ENCODE results near the gene COL27A1.

Gene COL27A1

DNA sequence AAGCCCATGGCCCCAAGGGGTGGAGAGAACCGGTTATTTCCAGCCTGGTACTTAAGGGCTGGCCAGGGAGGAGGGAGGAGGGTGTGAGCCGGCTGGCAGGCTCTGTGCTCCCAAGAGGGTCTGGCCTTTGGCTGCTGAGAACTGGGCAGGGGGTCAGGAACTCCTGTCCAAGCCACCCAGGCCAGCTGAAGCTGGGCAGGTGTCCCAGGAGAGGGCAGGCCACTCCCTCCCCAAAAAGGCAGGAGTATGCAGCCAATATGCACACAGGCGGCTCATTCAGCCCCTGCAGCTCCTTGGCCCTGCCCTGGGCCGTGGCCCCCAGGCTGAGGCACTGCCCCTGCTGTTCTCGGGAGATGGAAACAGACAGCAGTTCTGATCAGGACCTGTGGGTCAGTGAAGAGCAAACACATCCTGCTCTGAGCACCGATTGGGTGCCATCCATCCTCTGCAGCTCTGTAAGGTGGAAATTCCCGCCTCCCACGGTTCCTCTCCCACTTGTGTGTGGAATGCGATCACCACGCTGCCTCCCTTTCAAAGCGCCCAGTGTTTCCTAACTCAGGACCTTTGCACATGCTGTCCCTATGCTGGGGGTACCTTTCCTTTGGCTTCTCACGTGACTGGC lies 39.1 kb upstream of the COL27A1 start:
- TF ChIP-seq ZNF70 (CRISPR knock-in tag; IDR thresholded peaks at IDR 0.05) (no peak), TCF4 (CRISPR knock-in tag; IDR thresholded peaks at IDR 0.05; ENCODE audit: borderline replicate concordance) (no peak), CREB5 (CRISPR knock-in tag; IDR thresholded peaks at IDR 0.05; ENCODE audit: low read depth) (no peak), SNAI2 (CRISPR knock-in tag; IDR thresholded peaks at IDR 0.05) (no peak), ZNF8 (CRISPR knock-in tag; IDR thresholded peaks at IDR 0.05) (no peak), ZC3H10 (CRISPR knock-in tag; IDR thresholded peaks at IDR 0.05) (no peak), TOX (CRISPR knock-in tag; IDR thresholded peaks at IDR 0.05; ENCODE audit: borderline replicate concordance) (no peak), RARB (CRISPR knock-in tag; IDR thresholded peaks at IDR 0.05) (no peak), PPARA (CRISPR knock-in tag; IDR thresholded peaks at IDR 0.05; ENCODE audit: borderline replicate concordance) (no peak), POU6F1 (CRISPR knock-in tag; IDR thresholded peaks at IDR 0.05; ENCODE audit: borderline replicate concordance, low read depth) (no peak), BACH2 (CRISPR knock-in tag; IDR thresholded peaks at IDR 0.05; ENCODE audit: borderline replicate concordance) (no peak), GLIS3 (CRISPR knock-in tag; IDR thresholded peaks at IDR 0.05) (no peak)
- TF ChIP-seq, protein P1, sequence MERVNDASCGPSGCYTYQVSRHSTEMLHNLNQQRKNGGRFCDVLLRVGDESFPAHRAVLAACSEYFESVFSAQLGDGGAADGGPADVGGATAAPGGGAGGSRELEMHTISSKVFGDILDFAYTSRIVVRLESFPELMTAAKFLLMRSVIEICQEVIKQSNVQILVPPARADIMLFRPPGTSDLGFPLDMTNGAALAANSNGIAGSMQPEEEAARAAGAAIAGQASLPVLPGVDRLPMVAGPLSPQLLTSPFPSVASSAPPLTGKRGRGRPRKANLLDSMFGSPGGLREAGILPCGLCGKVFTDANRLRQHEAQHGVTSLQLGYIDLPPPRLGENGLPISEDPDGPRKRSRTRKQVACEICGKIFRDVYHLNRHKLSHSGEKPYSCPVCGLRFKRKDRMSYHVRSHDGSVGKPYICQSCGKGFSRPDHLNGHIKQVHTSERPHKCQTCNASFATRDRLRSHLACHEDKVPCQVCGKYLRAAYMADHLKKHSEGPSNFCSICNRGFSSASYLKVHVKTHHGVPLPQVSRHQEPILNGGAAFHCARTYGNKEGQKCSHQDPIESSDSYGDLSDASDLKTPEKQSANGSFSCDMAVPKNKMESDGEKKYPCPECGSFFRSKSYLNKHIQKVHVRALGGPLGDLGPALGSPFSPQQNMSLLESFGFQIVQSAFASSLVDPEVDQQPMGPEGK (CRISPR knock-in tag; IDR thresholded peaks at IDR 0.05; ENCODE audit: borderline replicate concordance), result no peak
- no peak for ATAC-seq

DNA sequence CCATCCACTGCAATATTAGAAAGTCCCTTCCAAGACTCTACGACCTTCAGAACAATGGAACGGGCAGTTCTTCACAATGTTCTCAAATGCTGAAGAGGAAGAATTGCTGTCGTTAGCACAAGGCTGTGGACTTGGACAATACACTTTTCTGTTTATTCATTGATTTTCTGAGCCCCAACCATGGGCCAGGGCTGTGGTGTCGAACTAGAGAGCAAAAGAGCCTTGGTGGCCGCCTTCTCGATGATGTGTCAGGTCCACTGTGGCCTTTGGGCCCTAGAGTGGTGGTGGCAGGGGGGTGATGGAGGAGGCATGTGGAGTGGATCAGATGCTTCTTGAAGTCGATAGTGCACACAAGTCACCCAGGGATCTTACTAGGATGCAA lies 37.7 kb upstream of the COL27A1 start:
- no peak for TF ChIP-seq RARB (CRISPR knock-in tag; IDR thresholded peaks at IDR 0.05)
- TF ChIP-seq TCF4 (CRISPR knock-in tag; IDR thresholded peaks at IDR 0.05; ENCODE audit: borderline replicate concordance), result no peak
- no peak for TF ChIP-seq CREB5 (CRISPR knock-in tag; IDR thresholded peaks at IDR 0.05; ENCODE audit: low read depth)
- TF ChIP-seq, protein P1 (CRISPR knock-in tag; IDR thresholded peaks at IDR 0.05; ENCODE audit: borderline replicate concordance), result no peak
- no peak for TF ChIP-seq GLIS3 (CRISPR knock-in tag; IDR thresholded peaks at IDR 0.05)
- no peak for TF ChIP-seq BACH2 (CRISPR knock-in tag; IDR thresholded peaks at IDR 0.05; ENCODE audit: borderline replicate concordance)
- no peak for TF ChIP-seq ESRRG (CRISPR knock-in tag; IDR thresholded peaks at IDR 0.05)
- TF ChIP-seq ZNF8 (CRISPR knock-in tag; IDR thresholded peaks at IDR 0.05), result no peak
- TF ChIP-seq ZNF70 (CRISPR knock-in tag; IDR thresholded peaks at IDR 0.05), result no peak
- TF ChIP-seq, protein P2, sequence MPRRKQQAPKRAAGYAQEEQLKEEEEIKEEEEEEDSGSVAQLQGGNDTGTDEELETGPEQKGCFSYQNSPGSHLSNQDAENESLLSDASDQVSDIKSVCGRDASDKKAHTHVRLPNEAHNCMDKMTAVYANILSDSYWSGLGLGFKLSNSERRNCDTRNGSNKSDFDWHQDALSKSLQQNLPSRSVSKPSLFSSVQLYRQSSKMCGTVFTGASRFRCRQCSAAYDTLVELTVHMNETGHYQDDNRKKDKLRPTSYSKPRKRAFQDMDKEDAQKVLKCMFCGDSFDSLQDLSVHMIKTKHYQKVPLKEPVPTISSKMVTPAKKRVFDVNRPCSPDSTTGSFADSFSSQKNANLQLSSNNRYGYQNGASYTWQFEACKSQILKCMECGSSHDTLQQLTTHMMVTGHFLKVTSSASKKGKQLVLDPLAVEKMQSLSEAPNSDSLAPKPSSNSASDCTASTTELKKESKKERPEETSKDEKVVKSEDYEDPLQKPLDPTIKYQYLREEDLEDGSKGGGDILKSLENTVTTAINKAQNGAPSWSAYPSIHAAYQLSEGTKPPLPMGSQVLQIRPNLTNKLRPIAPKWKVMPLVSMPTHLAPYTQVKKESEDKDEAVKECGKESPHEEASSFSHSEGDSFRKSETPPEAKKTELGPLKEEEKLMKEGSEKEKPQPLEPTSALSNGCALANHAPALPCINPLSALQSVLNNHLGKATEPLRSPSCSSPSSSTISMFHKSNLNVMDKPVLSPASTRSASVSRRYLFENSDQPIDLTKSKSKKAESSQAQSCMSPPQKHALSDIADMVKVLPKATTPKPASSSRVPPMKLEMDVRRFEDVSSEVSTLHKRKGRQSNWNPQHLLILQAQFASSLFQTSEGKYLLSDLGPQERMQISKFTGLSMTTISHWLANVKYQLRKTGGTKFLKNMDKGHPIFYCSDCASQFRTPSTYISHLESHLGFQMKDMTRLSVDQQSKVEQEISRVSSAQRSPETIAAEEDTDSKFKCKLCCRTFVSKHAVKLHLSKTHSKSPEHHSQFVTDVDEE (CRISPR knock-in tag; IDR thresholded peaks at IDR 0.05), result no peak
- TF ChIP-seq, protein P3, sequence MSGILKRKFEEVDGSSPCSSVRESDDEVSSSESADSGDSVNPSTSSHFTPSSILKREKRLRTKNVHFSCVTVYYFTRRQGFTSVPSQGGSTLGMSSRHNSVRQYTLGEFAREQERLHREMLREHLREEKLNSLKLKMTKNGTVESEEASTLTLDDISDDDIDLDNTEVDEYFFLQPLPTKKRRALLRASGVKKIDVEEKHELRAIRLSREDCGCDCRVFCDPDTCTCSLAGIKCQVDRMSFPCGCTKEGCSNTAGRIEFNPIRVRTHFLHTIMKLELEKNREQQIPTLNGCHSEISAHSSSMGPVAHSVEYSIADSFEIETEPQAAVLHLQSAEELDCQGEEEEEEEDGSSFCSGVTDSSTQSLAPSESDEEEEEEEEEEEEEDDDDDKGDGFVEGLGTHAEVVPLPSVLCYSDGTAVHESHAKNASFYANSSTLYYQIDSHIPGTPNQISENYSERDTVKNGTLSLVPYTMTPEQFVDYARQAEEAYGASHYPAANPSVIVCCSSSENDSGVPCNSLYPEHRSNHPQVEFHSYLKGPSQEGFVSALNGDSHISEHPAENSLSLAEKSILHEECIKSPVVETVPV (CRISPR knock-in tag; IDR thresholded peaks at IDR 0.05), result no peak
- TF ChIP-seq SNAI2 (CRISPR knock-in tag; IDR thresholded peaks at IDR 0.05), result no peak
- ATAC-seq, result no peak
